GM19468 (cell line): Measurements from ENCODE around the gene NAALADL1.

ENCODE experiments used
- ATAC-seq: cut with Tn5 transposase; IDR thresholded peaks from one replicate; pipeline ENCODE4 v1.9.1; 2021; ENCODE audit warnings: mild to moderate bottlenecking, moderate library complexity, moderate number of reproducible peaks; ENCODE audit not compliant: unreplicated experiment; ENCODE audit errors: extremely low read depth

Gene NAALADL1, protein sequence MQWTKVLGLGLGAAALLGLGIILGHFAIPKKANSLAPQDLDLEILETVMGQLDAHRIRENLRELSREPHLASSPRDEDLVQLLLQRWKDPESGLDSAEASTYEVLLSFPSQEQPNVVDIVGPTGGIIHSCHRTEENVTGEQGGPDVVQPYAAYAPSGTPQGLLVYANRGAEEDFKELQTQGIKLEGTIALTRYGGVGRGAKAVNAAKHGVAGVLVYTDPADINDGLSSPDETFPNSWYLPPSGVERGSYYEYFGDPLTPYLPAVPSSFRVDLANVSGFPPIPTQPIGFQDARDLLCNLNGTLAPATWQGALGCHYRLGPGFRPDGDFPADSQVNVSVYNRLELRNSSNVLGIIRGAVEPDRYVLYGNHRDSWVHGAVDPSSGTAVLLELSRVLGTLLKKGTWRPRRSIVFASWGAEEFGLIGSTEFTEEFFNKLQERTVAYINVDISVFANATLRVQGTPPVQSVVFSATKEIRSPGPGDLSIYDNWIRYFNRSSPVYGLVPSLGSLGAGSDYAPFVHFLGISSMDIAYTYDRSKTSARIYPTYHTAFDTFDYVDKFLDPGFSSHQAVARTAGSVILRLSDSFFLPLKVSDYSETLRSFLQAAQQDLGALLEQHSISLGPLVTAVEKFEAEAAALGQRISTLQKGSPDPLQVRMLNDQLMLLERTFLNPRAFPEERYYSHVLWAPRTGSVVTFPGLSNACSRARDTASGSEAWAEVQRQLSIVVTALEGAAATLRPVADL

DNA sequence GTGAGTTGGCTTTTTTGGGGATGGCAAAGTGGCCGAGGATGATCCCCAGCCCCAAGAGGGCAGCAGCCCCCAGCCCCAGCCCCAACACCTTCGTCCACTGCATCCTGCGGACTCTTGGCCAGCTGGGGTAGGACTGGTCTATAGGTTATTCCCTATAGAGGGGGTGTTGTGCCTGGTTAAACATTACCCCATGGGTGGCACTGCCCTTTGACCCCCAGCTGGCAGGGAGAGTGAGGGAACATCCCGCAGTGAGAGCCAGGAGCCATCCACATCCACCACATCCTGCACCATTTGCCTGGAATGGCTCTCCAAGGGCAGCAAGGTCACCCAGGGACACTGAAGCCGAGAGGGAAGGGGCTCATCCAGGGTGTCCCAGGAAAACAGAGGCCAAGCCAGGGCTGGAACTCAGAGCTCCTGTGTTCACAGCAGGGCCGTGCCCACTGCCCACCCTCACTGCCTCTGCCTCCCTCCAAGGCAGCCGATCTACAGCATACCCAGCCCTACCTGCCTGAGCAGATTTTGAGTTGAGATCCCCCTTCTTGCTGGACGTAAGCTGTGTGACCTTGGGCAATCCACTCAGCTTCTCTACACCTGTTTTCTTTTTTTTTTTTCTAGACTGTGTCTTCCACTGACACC is at the start of gene NAALADL1:
NAALADL1 (minus strand) TSS at position 135 of the 636 bp plus-strand sequence; CDS start at position 103, 32 bp downstream.
- no peak for ATAC-seq

DNA sequence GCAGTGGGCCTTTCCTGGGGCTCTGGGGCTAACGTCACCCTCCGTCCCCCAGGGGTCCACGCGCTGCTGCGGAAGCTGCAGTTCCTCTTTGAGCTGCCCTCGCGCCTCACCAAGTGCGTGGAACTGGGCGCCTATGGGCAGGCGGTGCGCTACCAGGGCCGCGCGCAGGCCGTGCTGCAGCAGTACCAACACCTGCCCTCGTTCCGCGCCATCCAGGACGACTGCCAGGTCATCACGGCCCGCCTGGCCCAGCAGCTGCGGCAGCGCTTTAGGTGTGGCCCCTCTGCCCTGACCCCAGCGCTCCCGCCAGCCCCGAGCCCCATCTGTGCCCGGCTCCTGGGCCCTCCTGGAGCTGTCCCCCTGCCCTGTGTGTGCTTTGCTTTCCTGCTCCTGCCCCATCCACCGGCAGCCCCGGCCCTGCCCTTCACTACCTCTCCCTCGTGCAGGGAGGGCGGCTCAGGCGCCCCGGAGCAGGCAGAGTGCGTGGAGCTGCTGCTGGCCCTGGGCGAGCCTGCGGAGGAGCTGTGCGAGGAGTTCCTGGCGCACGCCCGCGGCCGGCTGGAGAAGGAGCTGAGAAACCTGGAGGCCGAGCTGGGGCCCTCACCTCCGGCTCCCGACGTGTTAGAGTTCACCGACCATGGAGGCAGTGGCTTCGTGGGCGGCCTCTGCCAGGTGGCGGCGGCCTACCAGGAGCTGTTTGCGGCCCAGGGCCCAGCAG is 49.6 kb upstream of the NAALADL1 start:
- no peak for ATAC-seq

DNA sequence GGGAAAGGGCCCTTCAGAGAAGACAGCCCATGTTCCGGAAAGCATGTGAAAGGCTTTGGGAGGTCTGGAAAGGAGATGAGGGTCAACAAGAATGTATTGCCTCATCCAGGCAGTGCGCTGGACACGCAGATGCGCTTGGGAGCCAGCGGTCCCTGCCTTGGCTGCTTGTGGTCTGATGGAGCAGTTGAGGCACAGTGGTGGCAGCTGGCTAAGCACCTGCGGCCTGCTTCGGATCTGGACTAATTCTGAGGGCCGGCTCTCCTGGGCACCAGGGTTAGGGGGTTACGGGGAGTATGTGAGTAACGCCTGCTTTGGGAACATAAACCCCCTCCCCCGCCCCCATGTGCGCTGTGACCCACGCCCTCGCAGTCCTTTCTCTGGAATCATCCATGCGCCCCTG is 48.7 kb upstream of the NAALADL1 start:
- ATAC-seq: no peak

DNA sequence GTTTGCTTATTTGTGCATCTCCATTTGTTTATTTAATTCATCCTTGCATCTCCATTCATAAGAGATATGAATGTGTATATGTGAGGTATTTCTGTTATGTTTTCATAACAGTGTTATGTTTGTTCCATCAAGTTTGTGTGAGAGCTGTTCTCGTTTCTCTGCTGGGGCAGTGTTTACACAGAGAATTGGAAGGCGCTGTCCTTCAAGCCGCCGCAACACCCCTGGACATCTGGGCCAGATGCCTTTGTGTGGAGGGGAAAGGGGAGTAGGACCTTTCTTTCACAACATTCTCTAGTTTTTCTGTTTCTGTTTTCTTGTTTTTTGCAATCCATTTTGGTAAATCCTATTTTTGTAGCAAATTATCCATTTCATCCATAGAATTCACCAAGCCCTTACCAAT is 46.3 kb upstream of the NAALADL1 start:
- ATAC-seq: no peak

DNA sequence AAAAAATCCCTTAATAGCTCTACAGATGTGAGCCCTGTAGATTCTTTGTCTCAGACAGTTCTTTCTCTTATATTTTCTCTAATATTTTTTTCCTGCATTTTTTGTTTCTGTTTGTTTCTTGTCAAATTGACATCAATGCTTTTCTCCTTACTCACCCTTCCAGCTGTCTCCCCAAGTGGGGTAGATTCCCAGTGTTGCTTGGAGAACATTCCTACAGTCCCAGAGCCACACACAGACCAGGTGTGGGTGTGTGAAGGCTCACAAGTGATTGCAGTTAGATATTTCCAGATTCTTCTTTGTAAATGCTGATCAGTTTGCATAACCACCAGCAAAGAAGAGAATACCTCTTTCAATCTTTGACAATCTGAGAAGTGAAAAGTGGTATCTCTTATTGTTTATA is 45.1 kb upstream of the NAALADL1 start:
- ATAC-seq: no peak

DNA sequence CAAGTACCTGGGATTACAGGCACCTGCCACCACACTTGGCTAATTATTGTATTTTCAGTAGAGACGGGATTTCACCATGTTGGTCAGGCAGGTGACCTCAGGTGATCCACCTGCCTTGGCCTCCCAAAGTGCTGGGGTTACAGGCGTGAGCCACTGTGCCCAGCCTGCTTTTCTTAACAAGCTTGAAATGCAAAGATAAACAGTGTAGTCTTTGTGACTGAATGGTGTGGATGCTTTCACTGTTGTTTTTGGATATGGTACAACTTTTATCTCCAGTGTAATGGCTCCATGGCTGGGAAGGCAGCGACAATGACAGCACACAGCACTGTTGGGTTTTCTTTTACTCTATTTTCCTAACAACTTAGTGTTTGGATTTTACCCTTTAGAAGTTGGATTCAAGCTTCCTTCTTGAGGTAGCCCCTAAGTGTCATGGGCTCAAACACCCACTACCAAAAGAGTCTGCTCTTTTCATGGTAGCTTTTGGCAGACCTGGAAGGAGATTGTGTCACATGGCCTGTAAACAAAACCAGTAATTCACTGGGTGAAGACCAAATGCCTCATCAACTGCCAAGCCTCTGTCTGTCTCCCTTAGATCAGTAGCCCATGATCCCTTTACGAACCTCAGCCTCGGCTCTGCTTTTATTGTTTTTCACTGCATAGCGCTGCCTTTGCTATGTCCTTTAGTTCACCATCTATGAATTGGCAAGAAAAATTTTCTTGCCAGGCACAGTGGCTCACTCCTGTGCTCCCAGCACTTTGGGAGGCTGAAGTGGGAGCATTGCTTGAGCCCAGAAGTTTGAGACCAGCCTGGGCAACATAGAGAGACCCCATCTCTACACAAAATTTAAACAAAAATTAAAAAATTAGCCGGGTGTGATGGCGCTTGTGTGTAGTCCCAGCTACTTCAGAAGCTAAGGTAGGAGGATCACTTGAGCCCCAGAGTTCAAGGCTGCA is 44.1 kb upstream of the NAALADL1 start:
- ATAC-seq: no peak

DNA sequence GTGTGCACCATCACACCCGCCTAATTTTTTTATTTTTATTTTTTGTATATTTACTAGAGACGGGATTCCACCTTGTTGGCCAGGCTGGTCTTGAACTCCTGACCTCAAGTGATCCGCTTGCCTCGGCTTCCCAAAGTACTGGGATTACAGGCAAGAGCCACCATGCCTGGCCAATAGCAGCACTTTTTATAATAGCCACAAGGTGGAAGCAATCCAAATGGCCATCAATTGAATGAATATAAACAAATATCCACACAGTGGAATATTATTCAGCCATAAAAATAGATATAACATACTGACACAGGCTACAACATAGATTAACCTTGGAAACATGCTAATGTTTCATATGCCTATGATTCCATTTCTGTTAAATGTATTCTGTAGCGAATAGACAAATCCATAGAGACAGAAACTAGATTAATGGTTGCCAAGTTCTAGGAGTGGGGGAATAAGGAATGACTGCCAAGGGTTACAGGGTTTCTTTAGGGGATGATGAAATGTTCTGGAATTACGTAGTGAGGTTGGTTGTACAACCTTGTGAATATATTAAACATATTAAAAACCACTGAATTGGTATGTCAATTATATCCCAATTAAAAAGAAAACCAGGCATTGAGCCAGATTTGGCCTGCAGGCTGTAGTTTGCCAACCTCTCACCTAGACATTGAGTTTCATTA is 42.5 kb upstream of the NAALADL1 start:
- no peak for ATAC-seq

DNA sequence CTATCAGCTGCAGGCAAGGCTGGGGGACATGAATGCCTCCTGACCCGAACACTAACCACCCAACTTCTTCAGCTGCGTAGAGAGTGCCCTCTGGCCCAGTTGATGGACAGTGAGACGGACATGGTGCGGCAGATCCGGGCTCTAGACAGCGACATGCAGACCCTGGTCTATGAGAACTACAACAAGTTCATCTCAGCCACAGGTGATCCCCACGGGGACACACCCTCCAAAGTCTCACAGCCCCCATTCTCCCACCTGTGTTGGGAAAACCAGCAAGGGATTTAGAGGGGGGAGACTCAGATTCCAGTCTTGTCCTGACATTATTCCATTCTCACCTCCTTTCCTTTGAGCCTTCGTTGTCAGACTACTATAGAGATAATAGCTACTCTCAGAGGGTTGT is 38.6 kb upstream of the NAALADL1 start:
- ATAC-seq: no peak

DNA sequence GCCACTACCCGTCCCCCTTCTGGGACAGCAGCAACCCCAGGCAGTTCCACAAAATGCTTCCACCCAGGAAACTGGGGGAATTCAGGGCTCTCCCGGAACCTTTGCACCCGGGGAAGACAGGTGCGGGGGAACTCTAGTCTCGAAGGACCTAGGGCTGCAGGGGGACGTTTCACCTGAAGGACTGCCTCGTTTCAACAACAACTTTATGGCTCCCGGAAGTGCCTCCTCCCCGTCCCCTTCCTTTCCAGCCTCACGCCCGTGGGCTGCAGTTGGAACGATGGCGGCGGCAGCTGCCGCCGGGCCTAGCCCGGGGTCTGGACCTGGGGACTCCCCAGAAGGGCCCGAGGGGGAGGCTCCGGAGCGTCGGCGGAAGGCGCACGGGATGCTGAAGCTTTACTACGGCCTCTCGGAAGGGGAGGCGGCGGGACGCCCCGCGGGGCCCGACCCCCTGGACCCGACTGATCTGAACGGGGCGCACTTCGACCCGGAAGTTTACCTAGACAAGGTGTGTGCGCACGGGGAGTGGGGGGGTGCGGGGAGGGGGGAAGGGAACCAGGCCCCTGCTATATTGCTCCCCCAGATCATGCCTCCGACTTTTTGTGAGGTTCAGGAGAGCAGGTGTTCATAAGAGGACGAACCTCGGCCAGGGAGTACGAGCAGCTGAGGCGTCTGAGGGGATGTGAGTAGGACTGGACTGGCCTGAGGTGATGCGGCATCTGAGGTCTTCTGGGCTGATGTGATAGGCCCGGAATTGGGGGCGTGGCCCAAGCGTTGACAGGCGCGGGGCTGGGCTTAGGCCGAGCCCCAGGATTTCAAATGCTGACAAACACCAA is 37.8 kb upstream of the NAALADL1 start, which contains the start of gene VPS51:
VPS51 (plus strand) TSS at position 241 of the 833 bp plus-strand sequence; CDS start at position 278, 37 bp downstream.
- peak; percentile 48 for ATAC-seq

DNA sequence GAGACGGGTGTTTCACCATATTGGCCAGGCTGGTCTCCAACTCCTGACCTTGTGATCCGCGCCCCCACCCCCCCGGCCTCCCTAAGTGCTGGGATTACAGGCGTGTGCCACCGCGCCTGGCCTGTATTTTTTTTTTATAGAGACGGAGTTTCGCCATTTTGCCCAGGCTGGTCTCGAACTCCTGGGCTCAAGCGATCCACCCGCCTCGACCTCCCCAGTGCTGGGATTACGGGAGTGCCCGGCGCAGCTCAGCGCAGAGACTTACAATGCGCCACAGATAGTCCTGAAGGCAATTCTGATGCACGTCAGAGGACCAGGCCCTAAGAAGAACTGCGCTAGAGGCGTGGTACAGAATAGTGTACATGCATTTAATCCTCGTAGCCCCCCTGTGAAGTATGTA is 37.1 kb upstream of the NAALADL1 start:
- ATAC-seq: no peak

DNA sequence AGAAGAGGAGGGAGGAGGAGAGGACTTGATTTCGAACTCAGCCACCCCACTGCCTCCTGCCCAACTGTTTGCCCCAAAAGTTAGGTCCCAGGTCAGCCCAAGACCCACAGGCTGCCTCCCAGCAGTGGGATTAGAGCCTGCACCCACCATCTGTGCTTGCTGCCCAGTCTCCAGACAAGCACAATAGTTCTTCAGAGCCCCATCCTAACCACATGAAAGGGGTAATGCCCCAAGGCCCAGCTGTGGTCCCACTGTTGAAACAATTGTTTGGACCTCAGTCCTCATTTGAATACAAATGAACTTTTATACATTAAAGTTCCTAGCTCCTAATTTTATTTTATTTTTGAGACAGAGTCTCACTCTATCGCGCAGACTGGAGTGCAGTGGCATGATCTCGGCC is 32.3 kb upstream of the NAALADL1 start:
- no peak for ATAC-seq

DNA sequence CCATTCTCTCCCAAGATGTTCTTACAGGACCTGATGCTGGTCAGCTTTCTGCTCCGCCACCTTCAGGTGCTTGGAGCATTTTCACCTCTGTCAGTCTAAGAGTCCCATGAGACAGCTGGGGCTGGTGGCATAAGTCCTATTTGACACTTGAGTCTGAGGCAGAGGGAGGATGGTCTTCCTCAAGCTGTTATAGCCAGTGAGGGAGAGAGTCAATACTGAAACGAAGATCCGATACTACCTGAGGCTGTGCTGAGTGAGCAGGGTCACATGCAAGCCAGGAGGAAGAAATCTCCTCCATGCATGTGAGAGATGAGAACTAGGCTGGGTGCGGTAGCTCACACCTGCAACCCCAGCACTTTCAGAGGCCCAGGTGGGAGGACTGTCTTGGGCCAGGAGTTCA is 31.3 kb upstream of the NAALADL1 start:
- no peak for ATAC-seq

DNA sequence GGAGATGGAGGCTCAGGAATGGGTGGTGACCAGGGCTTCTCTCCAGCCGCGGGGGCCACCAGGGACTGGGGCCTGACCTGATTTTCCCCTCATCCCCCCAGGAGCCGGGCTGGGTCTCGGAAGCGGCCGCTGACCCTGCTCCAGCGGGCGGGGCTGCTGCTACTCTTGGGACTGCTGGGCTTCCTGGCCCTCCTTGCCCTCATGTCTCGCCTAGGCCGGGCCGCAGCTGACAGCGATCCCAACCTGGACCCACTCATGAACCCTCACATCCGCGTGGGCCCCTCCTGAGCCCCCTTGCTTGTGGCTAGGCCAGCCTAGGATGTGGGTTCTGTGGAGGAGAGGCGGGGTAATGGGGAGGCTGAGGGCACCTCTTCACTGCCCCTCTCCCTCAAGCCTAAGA is 29.5 kb upstream of the NAALADL1 start:
- no peak for ATAC-seq

DNA sequence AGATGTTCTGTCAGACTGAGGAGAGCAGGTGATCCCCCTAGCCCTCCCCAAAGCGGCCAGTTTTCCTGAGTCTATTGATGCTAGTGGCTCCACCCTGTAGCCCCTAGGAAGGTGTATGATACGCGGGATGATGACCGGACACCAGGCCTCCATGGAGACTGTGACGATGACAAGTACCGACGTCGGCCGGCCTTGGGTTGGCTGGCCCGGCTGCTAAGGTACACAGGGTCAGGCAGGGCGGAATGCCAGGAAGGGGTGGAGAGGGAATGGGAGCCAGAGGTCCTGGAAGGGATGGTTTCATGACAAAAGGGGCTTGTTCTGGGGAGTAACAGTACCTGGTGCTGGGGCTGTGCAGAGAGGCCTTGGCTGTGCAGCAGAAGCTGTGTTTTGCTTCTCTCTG is 28.9 kb upstream of the NAALADL1 start:
- ATAC-seq: no peak

DNA sequence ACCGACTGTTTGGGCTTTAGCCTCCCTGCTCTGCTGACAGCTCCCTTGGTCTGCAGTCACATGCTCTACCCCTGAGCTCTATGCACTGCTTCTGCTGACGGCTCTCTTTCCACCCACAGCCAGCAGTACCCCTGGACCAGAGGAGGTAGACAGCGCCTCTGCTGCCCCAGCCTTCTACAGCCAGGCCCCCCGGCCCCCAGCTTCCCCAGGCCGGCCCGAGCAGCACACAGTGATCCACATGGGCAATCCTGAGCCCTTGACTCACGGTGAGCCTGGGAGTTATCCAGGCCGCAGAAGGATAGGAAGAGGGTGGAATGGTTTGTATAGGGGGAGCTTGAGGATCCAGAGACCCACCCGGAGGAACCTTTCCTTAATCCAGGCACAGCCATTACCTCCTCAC is 28.5 kb upstream of the NAALADL1 start:
- ATAC-seq: no peak

DNA sequence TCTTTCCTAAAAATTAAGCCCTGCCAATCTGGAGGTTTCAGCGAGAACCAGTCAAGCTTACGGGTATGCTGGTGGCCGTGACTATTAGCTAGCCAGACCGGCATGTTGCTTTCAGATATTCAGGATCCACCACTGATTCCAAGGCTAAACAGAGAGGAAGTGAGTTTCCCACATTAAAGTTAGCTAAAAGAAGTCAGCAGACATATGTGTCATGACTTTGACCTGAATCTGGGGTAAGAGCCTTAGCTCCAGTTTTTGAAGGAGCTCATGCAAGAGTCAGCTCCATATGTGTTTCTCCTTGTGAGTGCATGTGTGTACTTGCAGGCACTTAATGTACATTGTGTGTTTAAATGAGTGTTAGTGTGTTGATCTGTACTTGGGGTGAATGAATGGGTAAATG is 27.1 kb upstream of the NAALADL1 start:
- ATAC-seq: no peak

DNA sequence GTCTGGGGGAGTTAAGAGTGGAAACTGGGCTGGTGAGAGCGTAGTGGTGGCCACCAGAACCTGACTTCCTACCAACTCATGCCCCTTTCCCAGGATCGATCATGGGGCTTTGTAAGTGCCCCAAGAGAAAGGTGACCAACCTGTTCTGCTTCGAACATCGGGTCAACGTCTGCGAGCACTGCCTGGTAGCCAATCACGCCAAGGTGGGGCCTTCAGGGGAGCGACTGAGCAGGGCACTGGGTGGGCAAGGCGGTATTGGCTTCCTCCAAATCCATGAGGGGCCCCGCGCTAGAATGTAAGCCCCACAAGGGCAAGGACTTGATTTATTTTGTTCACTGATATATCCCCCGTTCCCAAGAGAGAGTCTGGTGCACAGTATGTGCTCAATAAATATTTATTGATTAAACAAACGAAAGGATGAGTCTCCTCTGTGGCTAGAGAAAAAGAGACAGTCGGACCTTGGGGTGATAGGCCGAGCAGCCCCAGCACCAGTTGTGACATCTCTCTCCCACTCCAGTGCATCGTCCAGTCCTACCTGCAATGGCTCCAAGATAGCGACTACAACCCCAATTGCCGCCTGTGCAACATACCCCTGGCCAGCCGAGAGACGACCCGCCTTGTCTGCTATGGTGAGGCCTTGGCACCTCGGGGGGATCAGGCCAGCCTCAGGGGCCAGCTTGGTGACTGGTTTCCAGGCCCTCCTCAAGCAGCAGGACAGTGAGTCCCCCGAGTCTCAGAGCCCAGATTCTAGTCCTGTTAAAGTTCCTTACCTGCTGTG is 26.4 kb upstream of the NAALADL1 start:
- ATAC-seq: no peak
